ENCODE measurements around the gene THBS4. TPM values are rescaled to one million over a fixed set of nuclear protein-coding genes. Genes with fewer than 3 reads are reported as not detected.

Gene THBS4
- polyA plus RNA-seq, 3 donors, result 10.7 to 19.3 (median 15.9) TPM

DNA sequence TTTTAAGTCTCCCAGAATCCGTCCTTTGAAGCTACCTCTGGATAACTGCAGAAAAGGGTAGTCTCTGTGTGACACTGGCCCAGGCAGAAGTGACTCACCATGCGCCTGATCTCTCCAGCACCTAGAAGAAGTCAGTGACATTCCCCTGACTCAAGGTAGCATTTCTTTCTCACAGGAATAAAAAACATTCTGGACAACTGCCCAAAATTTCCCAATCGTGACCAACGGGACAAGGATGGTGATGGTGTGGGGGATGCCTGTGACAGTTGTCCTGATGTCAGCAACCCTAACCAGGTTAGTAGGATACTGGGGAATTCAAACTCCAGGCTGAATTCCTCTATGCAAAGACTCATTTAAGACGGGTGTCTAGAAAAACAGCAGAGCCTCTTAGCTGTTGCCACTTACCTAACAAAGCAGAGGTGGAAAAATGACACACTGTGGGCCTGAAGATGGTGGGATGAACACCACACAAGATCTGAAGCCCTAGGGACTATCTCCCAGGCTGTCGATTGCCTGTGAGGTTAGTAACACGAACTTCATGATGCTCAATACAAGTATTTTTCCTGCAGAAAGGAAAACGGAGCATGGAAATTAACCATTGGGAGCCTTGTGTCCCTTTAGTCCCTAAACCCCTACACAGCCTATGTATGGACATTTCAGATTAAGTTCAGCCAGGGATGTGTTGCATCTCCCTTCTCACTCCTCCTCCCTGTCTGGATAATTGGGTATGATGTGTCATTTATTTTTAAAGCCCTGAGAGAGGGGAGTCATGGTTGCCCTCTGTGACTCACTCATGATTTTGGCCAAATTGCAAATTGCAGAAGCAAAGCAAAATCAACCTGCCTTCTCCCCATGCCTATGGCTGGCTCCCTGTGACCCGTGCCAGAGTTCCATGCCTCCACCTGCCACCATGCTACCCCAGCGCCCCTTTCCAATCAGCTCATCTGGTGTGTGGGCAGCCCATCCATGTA, 37.2 kb downstream of the THBS4 start:
- no peak for DNase-seq (ENCODE audit: low read depth in 3 of 3, low spot score in 2 of 3)

DNA sequence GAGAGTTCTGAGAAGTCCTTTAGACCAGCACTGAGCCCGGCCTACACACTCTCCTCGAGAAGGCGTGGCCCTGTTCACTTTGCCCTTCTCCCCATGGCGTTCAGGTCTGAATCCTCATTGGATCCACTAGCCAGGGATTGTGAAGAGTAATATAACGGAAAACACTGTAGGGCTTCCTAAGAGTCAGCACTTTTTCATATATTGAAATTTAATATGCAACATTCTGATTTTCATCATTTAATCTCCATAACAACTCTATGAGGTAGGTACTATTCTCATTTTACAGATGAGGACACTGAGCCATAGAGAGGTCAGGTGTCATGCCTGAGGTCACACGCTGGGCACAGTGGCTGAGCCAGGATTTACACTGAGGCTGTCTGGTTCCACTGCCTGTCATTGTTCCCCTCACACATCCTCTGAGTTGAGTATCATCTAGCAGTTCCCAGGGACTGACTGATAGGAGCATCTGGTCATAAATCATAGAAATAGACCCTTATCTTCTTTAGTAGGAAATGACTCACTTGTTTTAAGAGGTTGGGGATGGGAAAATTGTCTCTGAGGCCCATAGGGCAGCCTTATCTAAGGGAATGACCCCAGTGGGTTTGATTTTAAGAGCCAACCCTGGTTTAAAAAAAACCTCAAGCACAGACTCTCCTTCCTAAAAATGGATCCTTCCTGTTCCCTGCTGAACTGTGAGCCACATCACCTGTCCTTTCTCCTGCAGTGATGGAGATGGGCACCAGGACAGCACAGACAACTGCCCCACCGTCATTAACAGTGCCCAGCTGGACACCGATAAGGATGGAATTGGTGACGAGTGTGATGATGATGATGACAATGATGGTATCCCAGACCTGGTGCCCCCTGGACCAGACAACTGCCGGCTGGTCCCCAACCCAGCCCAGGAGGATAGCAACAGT, 41.2 kb downstream of the THBS4 start:
- DNase-seq (ENCODE audit: low read depth in 3 of 3, low spot score in 2 of 3), result no peak

DNA sequence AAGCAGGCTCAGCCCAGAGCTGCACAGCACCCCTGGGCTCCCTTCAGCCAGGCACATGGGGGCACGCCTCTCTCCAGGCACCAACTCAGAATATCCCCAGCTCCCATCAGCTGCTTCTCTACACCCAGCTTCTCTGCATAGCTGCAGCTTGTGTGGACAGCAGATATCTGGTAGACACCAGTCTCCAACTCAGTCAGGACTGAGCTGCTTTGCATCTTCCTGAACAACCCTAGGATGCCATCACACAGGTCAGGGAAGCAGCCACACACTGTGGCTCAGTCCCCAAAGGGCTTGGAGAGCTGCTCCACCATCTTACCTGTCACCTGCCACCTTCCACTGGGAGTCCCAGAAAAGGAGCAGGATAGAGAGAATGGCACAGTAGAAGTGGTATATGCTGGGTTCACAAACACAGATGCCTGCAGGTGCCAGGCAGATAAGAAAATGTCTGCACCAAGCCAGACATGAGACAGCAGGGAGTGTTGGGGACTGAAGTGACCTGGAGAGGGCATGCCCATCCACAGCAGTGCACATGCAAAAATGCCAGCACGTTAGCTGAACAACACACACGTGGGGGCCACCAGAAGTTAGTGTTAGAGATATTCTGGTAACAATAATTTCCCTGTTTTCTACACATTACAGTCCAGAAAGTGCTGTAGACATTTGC, 42.0 kb downstream of the THBS4 start:
- DNase-seq (ENCODE audit: low read depth in 3 of 3, low spot score in 2 of 3), result no peak

DNA sequence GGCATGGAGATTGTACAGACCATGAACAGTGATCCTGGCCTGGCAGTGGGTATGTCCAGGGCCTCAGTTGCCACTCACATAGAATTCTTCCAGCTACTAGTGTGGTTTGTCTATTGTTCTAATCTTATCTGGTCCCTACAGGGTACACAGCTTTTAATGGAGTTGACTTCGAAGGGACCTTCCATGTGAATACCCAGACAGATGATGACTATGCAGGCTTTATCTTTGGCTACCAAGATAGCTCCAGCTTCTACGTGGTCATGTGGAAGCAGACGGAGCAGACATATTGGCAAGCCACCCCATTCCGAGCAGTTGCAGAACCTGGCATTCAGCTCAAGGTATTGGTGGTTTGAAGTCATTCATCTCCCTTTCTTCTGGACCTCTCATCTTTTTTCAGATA, 43.8 kb downstream of the THBS4 start:
- no peak for DNase-seq (ENCODE audit: low read depth in 3 of 3, low spot score in 2 of 3)

DNA sequence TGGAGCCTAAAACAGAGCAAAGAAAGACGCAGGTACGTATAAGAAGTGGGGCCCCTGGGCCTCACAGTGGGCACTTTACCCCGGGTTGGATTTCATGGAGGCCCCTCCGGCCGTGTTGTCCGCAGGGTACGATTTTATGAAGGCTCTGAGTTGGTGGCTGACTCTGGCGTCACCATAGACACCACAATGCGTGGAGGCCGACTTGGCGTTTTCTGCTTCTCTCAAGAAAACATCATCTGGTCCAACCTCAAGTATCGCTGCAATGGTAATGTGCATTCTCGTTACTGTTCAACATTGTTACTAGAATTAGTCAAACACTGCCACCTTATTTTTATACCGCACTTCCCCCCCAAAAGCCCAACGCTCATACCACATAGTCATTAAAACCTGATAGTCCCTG, 47.1 kb downstream of the THBS4 start:
- DNase-seq (ENCODE audit: low read depth in 3 of 3, low spot score in 2 of 3), result no peak

DNA sequence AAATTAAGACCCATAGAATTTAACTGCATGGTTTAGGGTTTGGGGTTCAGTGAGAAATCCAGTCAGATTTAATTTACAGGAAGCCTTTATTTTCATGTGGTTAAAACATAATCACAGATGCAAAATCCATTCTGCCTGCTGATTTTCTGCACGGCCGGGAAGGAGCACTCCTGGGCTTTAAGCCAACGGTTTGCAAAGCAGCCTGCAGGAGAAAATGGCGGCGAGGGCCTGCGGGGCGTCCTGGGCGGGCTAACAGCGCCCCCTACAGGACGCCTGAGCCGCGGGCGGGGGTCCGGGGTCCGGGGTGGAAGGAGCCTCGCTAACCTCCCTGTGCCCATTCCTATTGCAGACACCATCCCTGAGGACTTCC, 47.6 kb downstream of the THBS4 start:
- peak; percentile 45 to 65 (median 61) for DNase-seq (ENCODE audit: low read depth in 3 of 3, low spot score in 2 of 3)

DNA sequence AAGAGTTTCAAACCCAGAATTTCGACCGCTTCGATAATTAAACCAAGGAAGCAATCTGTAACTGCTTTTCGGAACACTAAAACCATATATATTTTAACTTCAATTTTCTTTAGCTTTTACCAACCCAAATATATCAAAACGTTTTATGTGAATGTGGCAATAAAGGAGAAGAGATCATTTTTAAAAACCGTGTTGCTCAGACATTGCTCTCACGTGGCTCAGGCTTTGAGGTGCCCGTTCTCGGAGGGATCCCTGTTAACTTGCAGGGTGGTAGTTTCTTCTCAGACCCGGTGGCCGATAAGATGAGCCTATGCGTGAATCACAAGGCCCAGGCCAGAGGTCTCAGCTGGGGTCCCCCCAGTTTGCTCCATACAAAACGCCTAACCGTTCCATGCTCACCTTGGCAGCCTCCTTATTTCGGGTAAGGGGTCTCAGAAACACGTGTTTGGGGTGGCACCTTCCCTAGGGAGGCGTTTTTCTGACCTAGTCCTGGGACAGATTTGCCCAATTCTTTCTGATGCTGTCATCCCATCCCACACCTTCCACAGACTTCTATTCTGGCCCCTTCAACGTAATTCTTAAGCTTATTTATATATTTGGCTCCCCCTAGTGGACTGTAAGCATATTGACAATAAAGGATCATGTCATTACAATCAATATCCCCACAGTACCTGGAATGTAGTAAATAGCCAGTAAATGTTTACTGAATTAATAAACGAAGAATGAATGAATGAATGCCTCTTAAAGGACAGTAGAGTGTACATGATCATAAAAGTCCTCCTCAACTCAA, 48.1 kb downstream of the THBS4 start:
- DNase-seq (ENCODE audit: low read depth in 3 of 3, low spot score in 2 of 3), result peak; percentile 41 to 61 (median 54)

DNA sequence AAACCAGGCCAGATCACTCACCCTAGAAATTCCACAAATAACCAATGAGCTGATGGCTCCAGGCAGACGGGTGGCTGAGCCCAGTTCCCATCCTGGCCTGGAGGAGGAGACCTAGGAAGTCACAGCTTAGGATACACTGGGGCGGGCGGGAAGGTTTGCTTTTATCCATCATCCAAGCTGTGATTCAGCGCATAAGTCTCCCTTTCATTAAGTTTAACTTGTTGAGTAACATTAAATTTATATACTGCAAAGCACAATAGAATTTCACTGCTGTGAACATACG, 55.7 kb downstream of the THBS4 start:
- no peak for DNase-seq (ENCODE audit: low read depth in 3 of 3, low spot score in 2 of 3)

DNA sequence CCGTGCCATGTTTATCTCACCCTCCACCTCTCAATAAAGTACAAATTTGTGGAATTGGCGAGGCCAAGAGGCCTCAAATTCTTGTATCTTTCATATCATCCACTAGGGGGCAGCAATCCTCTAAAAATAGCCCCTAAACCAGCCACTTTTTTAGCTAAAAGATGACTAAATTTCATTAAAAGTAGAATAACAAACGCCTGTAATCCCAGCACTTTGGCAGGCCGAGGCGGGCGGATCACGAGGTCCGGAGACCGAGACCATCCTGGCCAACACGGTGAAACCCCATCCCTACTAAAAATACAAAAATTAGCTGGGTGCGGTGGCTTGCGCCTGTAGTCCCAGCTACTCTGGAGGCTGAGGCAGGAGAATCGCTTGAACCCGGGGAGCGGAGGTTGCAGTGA, 56.6 kb downstream of the THBS4 start:
- peak in 1 of 3 donors; percentile 47 for DNase-seq (ENCODE audit: low read depth in 3 of 3, low spot score in 2 of 3)

DNA sequence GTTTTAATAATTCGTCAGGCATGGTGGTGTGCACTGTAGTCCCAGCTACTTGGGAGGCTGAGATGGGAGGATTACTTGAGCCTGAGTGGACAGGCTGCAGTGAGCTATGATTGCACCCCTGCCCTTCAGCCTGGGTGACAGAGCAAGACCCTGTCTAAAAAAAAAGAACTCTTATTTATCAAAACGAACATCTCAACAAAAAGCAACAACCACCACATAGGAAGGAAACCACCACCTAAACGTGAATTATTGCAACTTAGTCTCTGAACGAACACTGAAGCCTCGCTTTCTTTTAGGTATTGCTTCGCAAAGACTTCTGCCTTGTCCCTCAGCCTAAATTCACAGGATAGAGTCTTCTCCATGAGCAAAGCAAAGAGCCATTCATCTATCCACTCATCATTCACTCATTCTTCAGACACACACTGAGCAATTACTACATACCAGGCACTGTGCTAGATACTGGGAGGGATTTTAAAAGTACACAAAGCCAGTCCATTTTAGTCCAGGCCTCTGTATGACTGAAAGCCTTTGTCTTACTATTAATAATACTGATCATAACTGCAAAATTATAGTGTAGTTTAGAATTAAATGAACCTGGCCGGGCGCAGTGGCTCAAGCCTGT, 57.4 kb downstream of the THBS4 start:
- no peak for DNase-seq (ENCODE audit: low read depth in 3 of 3, low spot score in 2 of 3)

DNA sequence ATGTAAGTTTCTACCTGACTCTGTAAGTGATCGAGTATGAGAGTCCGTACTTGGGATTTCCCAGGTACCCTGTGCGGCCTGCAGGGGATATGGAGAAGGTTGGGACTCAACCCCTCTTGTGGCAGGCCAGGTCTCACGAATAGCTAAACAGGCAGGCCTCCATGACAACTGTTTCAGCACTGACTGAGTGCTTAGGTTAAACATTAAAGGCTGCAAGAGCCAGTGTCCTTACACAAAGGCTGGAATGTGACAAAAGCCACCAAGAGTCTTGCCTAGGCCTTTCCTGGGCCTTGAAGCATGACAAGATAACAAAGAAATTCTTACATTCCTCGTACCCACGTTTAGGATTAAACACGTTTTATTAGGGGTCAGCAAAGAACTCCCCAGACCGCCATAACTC, 58.6 kb downstream of the THBS4 start:
- DNase-seq (ENCODE audit: low read depth in 3 of 3, low spot score in 2 of 3), result no peak

DNA sequence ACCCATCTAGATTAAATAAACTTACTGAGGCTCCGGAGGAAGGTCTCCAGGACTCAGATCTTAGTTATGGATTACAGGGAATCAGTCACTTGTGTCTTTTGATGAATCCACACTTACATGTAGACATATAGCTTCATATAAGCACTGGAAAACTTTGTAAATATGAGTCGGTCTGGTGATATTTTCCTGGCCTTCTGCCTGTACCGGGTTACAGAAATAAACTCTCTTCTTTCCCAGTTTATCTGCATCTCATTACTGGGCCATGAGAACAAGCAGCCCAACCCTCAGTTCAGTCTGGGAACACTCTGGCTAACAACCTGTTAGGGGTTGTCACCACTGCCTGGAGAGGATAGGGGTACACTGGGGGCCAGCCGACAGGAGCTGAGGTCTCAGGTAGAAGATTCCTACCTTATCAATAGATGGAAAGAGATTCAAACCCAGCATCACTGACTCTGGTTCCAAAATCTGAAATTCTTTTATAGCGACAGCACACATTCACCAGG, 59.1 kb downstream of the THBS4 start:
- no peak for DNase-seq (ENCODE audit: low read depth in 3 of 3, low spot score in 2 of 3)

DNA sequence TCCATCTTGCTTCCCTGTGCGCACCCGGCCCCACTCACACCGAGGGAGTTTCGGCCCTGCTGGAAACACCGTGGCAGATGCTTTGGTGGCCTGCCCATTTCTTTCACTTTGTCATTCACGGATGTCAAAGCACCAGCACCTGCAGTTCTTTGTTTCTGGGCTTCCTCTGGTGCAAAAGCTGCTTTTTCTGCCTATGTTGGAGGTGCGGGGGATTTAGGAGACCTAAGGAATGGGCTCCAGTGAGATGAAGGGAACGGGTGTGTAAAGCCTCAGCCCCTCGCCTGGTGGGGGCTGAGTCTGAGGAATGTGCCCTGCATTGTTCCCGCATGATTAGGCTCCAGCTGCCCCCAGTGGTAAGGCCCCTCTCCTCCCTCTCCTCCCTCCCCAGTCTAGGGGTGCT, 62.3 kb downstream of the THBS4 start:
- DNase-seq (ENCODE audit: low read depth in 3 of 3, low spot score in 2 of 3), result no peak

DNA sequence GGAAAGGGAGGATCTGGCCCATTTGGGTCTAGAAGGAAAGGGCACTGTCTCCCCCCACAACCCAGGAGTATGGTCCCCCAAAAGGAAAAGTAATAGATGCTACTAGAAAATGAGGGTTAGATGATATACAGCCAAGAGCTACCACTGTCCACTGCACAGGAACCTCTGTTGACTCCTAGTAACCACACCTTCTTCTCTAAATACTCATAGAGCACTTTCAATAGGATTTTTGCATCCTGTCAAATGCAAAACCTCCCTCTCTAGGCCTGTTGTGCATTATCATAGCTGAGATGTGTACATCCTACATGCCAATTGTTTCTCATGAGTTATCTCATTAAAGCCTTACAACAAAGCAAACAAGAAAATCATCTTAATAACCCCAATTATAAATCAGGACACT, 66.8 kb downstream of the THBS4 start:
- DNase-seq (ENCODE audit: low read depth in 3 of 3, low spot score in 2 of 3), result no peak

DNA sequence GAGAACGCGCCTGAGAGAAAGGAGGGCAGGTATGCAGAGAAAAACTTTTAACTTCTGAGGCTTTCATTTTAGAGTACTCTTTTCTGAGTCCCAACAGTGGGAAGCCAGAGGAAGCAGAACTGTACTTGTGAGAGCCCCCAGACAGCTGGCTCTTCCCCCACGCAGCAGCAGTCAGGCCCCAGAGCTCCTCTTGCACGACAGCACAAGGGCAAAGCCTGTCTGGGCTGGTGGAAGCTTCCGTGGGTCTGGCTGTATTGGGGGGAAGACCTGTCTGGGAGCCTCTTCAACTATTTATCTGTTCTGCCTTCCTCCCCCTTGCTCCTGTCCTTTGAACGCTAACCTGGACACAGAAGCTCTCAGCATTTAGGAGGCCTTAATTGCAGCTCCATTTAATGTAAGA, 68.2 kb downstream of the THBS4 start:
- no peak for DNase-seq (ENCODE audit: low read depth in 3 of 3, low spot score in 2 of 3)

DNA sequence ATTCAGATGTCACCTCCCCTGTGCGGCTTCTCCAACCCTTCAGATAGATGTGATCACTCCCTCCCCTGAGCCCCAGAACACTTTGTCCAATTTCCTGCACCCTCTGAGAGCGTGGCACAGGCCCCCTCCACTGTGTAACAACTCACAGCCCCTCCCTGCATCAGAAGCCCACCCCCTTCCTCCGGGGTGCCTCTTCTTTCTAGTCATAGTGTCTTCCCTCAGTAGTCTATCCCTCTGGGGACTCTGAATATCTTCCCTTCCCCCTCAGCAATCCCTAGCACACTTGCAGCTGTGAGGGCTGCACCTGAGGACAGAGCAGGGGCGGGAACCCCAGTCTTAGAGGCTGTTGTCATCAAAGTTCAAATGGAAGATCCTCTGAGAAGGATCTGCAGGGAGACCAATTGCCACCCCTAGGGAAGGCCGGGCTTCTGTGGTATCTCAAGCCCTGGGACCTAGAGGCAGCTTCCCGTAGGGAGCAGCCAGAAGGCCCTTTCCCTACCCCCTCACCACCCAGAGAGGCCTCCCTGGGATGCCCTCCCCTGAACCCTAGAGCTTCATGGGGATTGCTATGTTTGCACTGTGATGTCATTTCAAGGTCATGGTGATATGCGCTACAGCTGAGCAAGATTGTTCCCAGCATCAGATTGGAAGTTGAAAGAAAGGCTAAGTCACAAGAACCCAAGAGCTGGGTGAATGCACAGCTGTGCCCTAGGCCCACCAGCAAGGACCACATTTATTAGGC, 70.7 kb downstream of the THBS4 start:
- no peak for DNase-seq (ENCODE audit: low read depth in 3 of 3, low spot score in 2 of 3)

DNA sequence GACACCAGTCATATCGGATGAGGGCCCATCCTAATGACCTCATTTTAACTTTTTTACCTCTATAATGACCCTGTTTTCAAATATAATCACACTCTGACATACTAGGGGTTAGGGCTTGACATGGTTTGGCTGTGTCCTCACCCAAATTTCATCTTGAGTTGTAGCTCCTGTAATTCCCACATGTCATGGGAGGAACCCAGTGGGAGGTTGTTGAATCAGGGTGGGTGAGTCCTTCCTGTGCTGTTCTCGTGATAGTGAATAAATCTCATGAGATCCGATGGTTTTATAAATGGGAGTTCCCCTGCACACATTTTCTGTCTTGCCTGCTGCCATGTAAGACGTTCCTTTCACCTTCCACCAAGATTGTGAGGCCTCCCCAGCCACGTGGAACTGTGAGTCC, 71.8 kb downstream of the THBS4 start:
- no peak for DNase-seq (ENCODE audit: low read depth in 3 of 3, low spot score in 2 of 3)

DNA sequence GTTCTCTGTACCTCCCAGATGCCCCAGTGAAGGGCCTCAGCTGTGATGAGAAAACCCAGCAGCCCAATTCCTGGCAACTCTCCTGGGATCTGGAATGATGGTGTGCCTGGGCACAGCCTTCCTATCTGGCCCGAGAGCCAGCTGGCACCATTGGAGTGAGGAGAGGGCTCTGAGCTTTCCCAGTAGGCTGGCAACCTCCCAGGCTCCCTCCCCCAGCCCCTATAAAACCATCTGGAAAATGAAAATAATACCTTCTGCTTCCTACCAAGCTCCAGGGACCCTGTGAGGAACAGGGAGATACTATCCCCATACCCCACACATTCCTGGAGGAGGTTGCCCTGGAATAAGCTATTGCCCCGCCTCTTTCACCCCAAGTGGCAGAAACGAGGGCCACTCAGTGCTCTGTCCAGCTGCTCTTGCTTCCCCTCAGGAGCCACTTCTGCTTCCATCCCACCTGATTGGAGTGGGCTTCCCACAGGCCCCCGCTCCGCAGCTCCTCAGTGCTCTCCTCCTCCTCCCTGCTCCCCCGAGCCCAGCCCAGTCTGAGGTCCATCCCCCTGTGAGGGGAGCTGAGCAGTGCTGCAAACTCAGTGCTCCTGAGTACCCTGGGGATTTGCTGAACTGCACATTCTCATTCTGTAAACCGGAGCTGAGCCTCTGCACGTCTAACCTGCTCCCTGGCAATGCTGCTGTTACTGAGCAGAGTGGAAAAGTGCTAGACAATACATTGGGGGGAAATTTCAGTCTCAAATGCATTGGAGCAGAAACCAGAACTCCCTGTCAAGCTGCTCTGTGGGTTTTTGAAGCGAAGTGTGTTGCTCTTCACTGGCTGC, 74.7 kb downstream of the THBS4 start:
- DNase-seq (ENCODE audit: low read depth in 3 of 3, low spot score in 2 of 3), result no peak
